K562 (cell line): ENCODE measurements around the gene TTC27.

ENCODE experiments used
- FOXP1 ChIP-seq: sonication (generic); formaldehyde crosslinking; IDR thresholded peaks from 2 replicates; pipeline ENCODE4 v1.8.0; 2022; ENCODE audit warnings: mild to moderate bottlenecking, missing genetic modification reagents
- RAD21 ChIP-seq, 2 experiments: fragments of 250-450 bp in 1 of 2; fragments of 450-650 bp in 1 of 2; sonication (Bioruptor Pico) in 1 of 2; formaldehyde crosslinking in 1 of 2; IDR thresholded peaks in 1 of 2; conservative IDR thresholded peaks in 1 of 2; 2 replicates each; pipeline versions ENCODE4 v1.4.0 to v1.8.0; 2020 to 2022; ENCODE audit warnings: mild to moderate bottlenecking in 2 of 2, moderate library complexity in 1 of 2

DNA sequence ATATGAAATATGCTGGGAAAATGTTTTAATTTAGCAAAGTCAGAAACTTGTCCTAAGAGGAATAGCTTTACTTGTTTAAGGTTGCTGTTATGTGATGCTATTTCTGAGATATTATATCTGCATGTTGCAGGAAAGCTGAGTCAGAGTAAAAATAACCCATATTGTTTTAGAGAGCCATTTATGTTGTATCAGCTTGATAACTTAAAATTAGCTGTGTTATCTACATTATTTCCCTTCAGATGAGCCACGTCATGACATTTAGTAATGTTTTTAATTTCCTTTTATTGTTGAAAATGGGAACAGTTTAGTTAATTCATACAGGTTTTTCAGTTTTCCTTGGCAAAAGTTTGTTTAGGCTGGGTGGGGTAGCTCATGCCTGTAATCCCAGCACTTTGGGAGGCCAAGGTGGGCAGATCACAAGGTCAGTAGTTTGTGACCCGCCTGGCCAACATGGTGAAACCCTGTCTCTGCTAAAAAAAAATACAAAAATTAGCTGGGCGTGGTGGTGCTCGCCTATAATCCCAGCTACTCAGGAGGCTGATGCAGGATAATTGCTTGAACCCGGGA, 55.8 kb downstream of the TTC27 start:
- TF ChIP-seq FOXP1 (no peak), RAD21 (CRISPR knock-in tag; conservative IDR thresholded peaks at IDR 0.05 in 1 of 2, IDR thresholded peaks at IDR 0.05 in 1 of 2) (no peak)
